Kidney epithelial cell (primary cell): ENCODE data around the gene ARL16. TPM values are rescaled to one million over a fixed set of nuclear protein-coding genes. Genes with fewer than 3 reads are reported as not detected.

Experiments
- DNase-seq: peaks from one replicate; pipeline ENCODE4 v3.0.0-alpha.2; 2010; ENCODE audit warnings: low read depth
- H3K27me3 ChIP-seq: 2 replicates; pipeline ENCODE4 v1.6.0; 2011; ENCODE audit warnings: low read length; ENCODE audit not compliant: control insufficient read depth, insufficient read depth
- H3K36me3 ChIP-seq: 2 replicates; pipeline ENCODE4 v1.5.1; 2011; ENCODE audit warnings: low read length; ENCODE audit not compliant: control insufficient read depth, insufficient read depth
- H3K4me3 ChIP-seq: 2 replicates; pipeline ENCODE4 v1.5.1; 2011; ENCODE audit warnings: low read depth, mild to moderate bottlenecking, control low read depth, low read length
- total RNA-seq: library from RNA; depleted of rRNA; stranded (reverse); fragments of >200 nt; gene quantifications from 2 replicates; pipeline ENCODE4 v1.2.3, GENCODE V29; 2015
- TF ChIP-seq, protein P1 (sequence below): IDR thresholded peaks from 2 replicates; pipeline ENCODE4 v1.5.1; 2011; ENCODE audit warnings: mild to moderate bottlenecking, moderate library complexity, low read length, control low read depth, inconsistent platforms; ENCODE audit not compliant: insufficient read depth, poor library complexity, severe bottlenecking

ARL16 gene
- total RNA-seq, 1 donor from 2014 or later = 67.1 TPM

DNA sequence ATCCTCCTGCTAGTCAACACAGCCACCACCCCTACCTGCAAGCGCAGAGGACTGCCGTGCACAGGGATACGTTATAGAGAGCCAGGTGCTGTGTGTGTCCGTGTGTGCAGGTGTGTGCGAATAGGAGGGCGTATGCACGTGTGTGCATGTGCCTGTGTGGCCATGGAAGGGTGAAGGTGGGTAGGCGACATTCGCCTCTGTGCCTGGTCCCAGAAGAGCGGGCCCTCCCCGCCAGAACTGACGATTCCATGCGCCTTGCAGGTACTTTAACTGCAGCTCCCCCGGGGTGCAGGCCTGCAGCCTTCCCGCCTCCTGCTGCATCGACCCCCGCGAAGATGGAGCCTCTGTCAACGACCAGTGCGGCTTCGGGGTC lies 36.0 kb downstream of the ARL16 start:
- TF ChIP-seq, protein P1, sequence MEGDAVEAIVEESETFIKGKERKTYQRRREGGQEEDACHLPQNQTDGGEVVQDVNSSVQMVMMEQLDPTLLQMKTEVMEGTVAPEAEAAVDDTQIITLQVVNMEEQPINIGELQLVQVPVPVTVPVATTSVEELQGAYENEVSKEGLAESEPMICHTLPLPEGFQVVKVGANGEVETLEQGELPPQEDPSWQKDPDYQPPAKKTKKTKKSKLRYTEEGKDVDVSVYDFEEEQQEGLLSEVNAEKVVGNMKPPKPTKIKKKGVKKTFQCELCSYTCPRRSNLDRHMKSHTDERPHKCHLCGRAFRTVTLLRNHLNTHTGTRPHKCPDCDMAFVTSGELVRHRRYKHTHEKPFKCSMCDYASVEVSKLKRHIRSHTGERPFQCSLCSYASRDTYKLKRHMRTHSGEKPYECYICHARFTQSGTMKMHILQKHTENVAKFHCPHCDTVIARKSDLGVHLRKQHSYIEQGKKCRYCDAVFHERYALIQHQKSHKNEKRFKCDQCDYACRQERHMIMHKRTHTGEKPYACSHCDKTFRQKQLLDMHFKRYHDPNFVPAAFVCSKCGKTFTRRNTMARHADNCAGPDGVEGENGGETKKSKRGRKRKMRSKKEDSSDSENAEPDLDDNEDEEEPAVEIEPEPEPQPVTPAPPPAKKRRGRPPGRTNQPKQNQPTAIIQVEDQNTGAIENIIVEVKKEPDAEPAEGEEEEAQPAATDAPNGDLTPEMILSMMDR = no peak
- H3K36me3 ChIP-seq = no peaks in the 10 kb centered on the region
- peaks cover 24% of the 10 kb centered on the region for H3K27me3 ChIP-seq
- DNase-seq = no peak
- H3K4me3 ChIP-seq = no peak overlapping the region

- Histone ChIP-seq H3K36me3 (no peaks in the 10 kb centered on the region), H3K27me3 (peaks cover 24% of the 10 kb centered on the region), H3K4me3 (no peak overlapping the region)
- no peak for DNase-seq
- TF ChIP-seq, protein P1 = no peak
Measured at GRCh38 chr17:81646869-81647600, 36.6 kb downstream of the ARL16 start.

GRCh38 chr17:81644976-81645952 lies 38.3 kb downstream of the ARL16 start:
- Histone ChIP-seq H3K27me3 (peaks cover 24% of the 10 kb centered on the region), H3K36me3 (no peaks in the 10 kb centered on the region), H3K4me3 (no peak overlapping the region)
- no peak for DNase-seq
- TF ChIP-seq, protein P1 = no peak

- Histone ChIP-seq H3K27me3 (peaks cover 24% of the 10 kb centered on the region), H3K36me3 (no peaks in the 10 kb centered on the region), H3K4me3 (no peak overlapping the region)
- DNase-seq = no peak
- TF ChIP-seq, protein P1 = no peak
Measured at GRCh38 chr17:81644496-81644895, 39.1 kb downstream of the ARL16 start.

DNA sequence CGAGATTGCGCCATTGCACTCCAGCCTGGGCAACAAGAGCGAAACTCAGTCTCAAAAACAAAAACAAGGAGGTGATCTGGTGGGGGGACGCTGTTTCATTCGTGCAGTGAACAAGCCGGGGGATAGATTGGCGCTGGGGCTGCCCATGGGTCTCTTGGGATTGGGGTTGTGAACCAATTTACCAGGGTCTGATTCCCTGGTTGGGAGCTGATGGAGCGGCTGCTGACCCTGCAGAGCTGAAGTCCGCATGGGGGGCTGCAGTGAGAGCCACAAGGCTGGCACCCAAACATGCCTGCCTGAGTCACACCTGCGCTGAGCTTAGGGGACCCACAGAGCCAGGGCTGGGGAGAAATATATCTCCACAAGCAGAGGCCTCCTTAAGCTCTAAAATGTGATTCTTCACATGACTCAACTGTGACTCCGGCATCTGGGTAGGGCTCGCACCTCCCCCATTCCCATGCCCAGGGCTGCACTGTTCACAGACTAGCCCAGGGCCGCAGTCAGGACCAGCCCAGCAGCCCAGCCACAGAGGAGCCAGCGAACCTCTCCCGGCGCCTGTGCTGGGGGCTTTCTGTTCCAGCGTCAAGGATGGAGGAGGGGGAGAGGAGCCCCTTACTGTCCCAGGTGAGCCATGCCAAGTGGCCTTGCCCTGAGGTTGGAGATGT lies 41.6 kb downstream of the ARL16 start:
- TF ChIP-seq, protein P1 = no peak
- no peaks in the 10 kb centered on the region for H3K36me3 ChIP-seq
- no peak for DNase-seq
- peaks cover 4% of the 10 kb centered on the region for H3K27me3 ChIP-seq
- no peak overlapping the region for H3K4me3 ChIP-seq
